Measurements from ENCODE around the gene FBXL7.

FBXL7 gene

DNA sequence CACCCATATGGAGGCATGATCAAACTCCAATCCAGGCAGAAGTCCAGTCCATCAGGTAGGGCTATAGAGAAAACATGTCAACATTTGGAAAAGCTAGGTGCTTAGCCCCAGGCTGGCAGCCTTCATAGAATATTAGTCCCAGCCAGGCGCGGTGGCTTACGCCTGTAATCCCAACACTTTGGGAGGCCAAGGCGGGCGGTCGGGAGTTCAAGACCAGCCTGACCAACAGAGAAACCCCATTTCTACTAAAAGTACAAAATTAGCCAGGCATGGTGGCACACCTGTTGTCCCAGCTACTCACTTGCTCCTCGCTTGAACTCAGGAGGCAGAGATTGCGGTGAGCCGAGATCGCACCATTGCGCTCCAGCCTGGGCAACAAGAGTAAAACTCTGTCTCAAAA is 393.9 kb downstream of the FBXL7 start:
- DNase-seq (ENCODE audit: low read depth), result no peak

GRCh38 chr5:15897656-15898055 is 397.7 kb downstream of the FBXL7 start:
- DNase-seq (ENCODE audit: low read depth), result no peak

GRCh38 chr5:15898641-15899040 is 398.7 kb downstream of the FBXL7 start:
- DNase-seq (ENCODE audit: low read depth), result no peak

DNA sequence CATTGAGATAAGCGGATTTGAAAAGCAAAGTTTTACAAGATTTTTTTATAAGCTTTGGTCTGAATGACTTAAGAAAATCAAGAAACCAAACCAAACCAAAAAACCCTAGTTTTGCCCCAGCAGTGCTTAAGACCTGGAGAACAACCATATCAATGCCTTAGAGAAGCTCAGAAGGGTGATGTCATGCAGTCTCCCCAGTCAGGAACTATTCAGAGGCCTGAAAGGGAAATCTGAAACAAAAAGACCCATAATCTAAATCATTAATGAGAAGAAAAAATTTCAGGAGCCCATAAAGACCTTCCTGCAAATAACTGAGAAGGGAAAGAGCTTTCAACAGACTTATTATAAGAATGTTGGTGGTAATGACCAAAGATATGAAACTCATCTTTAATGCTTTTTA is 399.5 kb downstream of the FBXL7 start:
- no peak for DNase-seq (ENCODE audit: low read depth)

- DNase-seq (ENCODE audit: low read depth), result no peak
Observed at GRCh38 chr5:15901151-15901550, 401.2 kb downstream of the FBXL7 start.

- no peak for DNase-seq (ENCODE audit: low read depth)
Observed at GRCh38 chr5:15902066-15902465, 402.1 kb downstream of the FBXL7 start.

DNA sequence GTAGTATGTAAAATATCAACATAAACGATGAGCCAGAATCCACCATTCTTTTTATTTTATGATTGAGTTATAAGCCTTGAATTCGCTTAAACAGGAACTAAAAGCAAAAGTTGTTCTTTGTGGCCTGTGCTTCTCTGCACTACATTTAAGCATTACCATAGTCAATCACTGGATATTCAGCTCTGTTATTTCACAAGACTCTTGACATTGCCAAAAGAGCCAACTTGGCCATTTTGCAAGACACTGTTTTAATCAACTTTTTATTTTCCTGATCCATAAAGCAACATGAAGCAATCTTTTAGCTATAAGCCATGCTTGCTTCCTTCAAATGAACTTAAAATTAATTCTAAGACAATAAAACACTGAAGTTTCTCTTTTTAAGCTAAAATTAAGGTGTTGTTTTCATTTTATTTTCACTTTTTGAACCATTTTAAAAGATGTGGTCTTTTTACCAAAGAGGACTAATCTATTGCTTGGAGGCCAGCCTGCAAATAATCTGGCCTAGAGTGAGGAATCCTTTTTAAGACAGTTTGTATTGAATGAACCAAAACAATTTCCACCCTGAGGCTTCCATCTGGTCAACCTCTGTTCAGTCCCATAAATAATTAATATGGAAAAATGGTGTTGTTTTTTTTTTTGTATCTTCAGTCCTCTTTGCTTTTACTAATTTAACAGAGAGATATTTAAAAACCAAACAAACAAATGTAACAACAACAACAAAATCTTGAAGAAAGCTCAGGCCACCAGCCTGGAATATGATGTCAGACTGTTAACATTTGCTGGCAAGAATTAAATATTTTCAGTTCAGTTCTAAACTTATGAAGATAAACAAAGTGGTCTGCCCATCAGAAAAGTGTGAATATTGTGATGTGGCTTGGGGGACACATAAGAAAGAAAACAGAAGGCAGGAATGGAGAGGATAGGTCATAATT is 405.2 kb downstream of the FBXL7 start:
- no peak for DNase-seq (ENCODE audit: low read depth)

DNA sequence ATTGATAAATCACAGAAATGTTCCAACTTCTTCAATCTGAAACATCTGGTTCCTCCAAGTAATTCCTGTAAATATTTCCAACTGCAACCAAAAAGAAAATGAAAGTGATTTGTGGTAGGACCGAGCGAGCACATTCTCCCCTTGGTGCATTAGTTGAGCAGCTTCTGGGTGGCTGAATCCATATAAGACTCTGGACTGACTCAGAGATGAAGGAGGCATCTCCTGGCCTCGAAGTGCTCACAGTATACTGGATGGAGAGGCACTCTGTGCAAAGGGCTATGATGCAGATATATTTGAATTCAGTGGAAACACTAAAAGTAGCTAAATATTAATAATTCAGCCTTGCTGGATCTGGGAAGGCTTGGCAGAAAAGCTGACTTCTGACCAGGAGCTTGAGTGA is 414.7 kb downstream of the FBXL7 start:
- no peak for DNase-seq (ENCODE audit: low read depth)

GRCh38 chr5:15926586-15926985 is 426.6 kb downstream of the FBXL7 start:
- DNase-seq (ENCODE audit: low read depth), result no peak

- no peak for DNase-seq (ENCODE audit: low read depth)
Observed at GRCh38 chr5:15927710-15928380, 427.9 kb downstream of the FBXL7 start.

GRCh38 chr5:15929611-15930263 is 429.8 kb downstream of the FBXL7 start:
- DNase-seq (ENCODE audit: low read depth), result no peak

DNA sequence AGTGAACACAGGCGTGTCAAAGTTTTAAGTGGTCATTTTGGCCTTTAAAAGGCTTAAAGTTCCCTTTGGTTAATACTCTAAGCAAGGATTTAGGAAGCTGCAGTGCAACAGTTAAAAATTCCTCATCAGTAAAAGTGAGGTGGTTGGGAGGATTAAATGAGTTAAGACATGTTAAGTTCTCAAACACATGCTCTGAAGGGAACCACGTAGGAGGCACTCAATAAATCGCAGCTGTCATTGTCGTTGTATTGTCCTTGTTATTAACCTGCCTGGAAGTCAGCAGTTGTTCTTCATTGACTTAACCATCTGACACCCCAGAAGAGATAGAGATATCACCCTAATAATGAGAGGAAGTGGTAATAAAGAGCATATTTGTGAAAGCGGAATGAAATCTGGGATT is 432.1 kb downstream of the FBXL7 start:
- no peak for DNase-seq (ENCODE audit: low read depth)

DNA sequence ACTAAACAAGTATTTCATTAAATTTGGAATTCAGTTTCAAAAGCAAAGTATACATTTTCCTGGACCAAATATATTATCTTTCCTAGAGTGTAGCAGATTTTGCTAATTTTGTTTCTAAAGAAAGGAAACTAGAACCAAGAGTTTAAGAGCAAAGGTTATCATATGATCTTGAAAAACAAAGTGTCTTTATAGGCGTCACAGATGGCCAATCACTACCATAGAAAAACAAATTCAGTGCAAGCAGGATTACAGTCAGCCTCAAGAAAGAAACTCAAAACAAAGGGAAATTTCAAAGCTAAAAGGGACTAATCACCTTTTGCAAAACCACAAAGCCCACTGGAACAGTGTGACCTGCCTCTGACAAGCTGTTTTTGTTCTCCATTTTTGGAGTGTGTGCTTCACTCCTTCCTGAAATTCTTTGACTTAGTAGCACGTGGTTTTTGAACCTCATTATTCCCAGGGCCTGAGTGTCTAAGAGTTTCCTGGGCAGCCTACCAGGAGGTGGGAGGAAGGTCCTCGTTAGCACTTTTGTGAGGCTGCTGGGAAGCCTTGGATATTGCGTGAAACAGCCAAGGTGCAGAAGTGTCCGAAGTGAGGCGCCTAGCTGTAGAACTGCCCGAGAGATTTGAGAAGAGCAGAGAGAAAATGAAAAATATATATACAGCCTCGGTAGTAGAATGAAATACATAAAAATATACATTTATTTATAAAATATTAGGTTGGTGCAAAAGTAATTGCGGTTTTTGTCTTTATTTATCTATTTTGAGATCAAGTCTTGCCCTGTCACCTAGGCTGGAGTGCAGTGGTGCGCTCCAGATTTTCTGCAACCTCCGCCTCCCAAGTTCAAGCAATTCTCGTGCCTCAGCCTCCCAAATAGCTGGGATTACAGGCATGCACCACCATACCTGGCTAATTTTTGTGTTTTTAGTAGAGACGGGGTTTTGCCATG is 433.6 kb downstream of the FBXL7 start:
- DNase-seq (ENCODE audit: low read depth), result no peak

DNA sequence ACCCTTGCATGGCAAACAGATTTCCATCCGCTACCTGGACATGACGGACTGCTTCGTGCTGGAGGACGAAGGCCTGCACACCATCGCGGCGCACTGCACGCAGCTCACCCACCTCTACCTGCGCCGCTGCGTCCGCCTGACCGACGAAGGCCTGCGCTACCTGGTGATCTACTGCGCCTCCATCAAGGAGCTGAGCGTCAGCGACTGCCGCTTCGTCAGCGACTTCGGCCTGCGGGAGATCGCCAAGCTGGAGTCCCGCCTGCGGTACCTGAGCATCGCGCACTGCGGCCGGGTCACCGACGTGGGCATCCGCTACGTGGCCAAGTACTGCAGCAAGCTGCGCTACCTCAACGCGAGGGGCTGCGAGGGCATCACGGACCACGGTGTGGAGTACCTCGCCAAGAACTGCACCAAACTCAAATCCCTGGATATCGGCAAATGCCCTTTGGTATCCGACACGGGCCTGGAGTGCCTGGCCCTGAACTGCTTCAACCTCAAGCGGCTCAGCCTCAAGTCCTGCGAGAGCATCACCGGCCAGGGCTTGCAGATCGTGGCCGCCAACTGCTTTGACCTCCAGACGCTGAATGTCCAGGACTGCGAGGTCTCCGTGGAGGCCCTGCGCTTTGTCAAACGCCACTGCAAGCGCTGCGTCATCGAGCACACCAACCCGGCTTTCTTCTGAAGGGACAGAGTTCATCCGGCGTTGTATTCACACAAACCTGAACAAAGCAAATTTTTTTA is 436.7 kb downstream of the FBXL7 start:
- DNase-seq (ENCODE audit: low read depth), result no peak

- no peak for DNase-seq (ENCODE audit: low read depth)
Observed at GRCh38 chr5:15937708-15938107, 437.7 kb downstream of the FBXL7 start.

DNA sequence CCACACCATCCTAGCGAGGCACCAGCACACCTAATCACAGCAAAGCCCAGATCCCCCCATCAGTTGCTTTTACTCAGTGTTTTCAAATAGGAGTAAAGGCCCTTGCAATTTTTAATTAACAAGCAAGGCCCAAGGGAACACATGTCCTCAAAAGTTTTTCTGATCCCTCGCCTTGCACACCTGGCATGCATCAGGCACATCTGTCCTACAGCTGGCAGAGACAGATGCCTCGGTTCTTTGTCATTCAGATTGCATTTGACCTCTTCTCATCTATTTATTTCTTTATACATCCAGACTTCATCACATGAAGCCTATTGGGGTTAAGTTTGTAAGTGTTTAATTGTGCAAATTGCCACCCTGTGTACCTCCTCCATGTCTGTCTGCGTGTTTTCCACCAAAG is 438.2 kb downstream of the FBXL7 start:
- DNase-seq (ENCODE audit: low read depth), result no peak

DNA sequence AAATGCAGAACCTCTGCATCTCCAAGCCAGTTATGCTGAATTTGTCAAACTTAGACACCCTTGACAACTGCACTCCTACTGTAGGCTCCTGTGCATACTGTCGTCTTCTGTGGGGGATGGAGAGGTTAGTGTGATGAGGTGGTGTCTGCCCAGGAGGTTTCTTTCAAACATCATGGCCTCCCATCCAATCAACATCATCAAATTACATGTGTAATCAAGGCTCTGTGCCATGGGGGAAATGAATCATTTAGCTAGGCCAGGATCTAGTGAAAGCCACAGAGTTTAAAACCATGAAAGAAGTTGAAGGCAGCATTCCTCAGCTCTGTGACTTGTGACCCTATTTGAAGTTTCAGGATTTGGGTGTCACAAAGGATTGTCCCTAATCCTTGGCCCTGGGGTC is 439.0 kb downstream of the FBXL7 start:
- DNase-seq (ENCODE audit: low read depth), result peak; percentile 51

DNA sequence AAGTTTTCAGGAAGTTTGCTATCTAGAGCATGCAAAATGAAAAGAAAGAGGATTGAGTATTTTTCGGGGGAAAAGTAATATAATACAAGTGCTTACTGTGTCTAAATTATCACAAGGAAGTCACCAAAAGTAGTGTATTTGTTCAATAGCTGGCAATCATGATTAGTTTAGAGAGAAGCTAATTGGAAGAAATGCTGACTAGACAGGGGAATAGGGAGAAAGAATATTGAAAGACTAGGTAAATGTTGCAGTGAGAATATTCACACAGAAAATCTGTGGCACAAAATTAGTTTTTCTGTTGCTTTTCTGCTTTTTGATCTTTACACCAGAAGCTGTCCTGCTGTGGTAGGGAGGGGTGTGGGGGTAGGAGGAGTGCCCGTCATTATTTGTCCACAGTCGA is 440.9 kb downstream of the FBXL7 start:
- DNase-seq (ENCODE audit: low read depth), result no peak

DNA sequence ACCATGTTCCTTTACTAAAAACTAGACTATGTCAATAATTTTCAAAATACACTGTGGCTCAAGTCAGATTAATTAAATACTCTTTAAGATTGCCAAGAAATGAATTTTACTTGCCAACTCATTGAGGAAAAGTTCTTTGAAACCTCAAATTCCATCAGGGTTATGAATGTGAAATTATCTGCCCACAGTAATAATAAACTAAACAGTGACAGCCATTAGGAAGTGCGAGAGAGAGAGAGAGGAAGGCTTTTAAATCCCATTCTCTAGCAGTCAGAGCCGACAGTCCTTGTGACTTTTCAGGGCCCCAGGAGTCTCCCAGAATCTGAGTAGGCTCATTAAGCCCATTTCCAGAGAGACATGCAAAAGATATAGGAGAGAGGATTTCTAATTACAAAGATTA is 443.5 kb downstream of the FBXL7 start:
- DNase-seq (ENCODE audit: low read depth), result no peak

DNA sequence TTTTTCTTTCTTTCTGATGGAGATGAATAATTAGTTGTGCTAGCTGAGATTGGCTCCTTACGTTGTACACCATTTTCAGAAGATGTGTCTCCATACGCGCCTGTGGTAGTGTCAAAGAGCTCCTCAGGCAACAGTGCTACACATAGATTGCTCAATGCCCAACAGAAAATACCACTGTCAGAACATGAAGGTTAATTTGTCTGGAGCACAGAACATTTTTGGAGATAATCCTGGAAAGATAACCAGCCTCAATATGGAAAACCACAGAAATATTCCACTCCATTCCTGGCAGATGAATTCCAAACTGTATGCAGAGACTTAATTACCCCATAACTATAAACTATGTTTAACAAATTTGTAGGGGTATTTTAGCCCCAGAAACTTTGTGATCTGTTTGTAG is 446.0 kb downstream of the FBXL7 start:
- no peak for DNase-seq (ENCODE audit: low read depth)

DNA sequence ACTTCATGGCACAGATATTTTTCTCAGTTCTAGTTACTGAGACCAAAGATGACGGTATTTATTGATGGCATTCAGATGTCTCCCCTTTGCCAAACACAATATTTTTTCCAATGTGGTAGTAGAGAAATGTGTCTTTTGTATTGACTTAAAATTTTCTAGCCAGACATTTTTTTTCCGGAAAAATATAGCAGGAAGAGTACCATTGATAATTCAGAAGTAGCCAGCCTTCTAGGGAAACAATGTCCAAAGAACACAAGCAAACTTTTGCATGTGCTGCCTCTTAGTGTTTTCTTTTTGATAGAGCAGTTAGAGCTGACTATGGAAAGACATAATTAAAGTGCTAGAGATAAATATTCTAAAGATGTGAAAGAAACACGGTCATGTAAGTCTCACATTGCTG is 448.2 kb downstream of the FBXL7 start:
- DNase-seq (ENCODE audit: low read depth), result no peak
